A673 (cell line): Measurements from ENCODE around the gene WBP1L.

ENCODE experiments used
- CTCF ChIP-seq: fragments of 300-800, 200-600 bp; sonication (generic); conservative IDR thresholded peaks from 2 replicates; pipeline ENCODE4 v1.5.1; 2017; ENCODE audit warnings: low read depth, mild to moderate bottlenecking, antibody characterized with exemption, low read length, moderate library complexity, mixed read lengths
- EZH2 ChIP-seq: fragments of 200-600 bp; sonication (generic); IDR thresholded peaks from 2 replicates; pipeline ENCODE4 v1.6.1; 2017; ENCODE audit warnings: borderline replicate concordance, low read depth, mild to moderate bottlenecking, mixed read lengths, antibody characterized with exemption, low read length; ENCODE audit not compliant: poor library complexity, severe bottlenecking

GRCh38 chr10:102743078-102743587 is 615 bp upstream of the WBP1L start:
- no peak for TF ChIP-seq CTCF
- TF ChIP-seq EZH2 = no peak
